Endodermal cell (in vitro differentiated cells): ENCODE results near the gene MYRIP. TPM values are rescaled to one million over a fixed set of nuclear protein-coding genes. Genes with fewer than 3 reads are reported as not detected.

Experiments used
- DNase-seq: peaks from one replicate; pipeline ENCODE4 v3.0.0-alpha.2; 2017
- H3K27ac ChIP-seq: 2 replicates; pipeline ENCODE4 v1.5.1; 2013; ENCODE audit warnings: mild to moderate bottlenecking, low read depth, low read length, moderate library complexity
- H3K27me3 ChIP-seq: 2 replicates; pipeline ENCODE4 v1.6.1; 2013; ENCODE audit warnings: mild to moderate bottlenecking, low read length, moderate library complexity; ENCODE audit not compliant: insufficient read depth, control insufficient read depth, poor library complexity, severe bottlenecking
- H3K36me3 ChIP-seq: 2 replicates; pipeline ENCODE4 v1.7.0; 2013; ENCODE audit warnings: mild to moderate bottlenecking, low read length, moderate library complexity; ENCODE audit not compliant: control insufficient read depth, insufficient read depth
- H3K4me1 ChIP-seq: one replicate; pipeline ENCODE4 v1.7.0; 2013; ENCODE audit warnings: low read length; ENCODE audit not compliant: control insufficient read depth, insufficient read depth
- H3K4me3 ChIP-seq: 2 replicates; pipeline ENCODE4 v1.5.1; 2013; ENCODE audit warnings: mild to moderate bottlenecking, low read length, moderate library complexity
- H3K9ac ChIP-seq: 2 replicates; pipeline ENCODE4 v1.6.1; 2013; ENCODE audit warnings: mild to moderate bottlenecking, low read length, moderate library complexity; ENCODE audit not compliant: poor library complexity, severe bottlenecking; ENCODE audit errors: extremely low read depth
- H3K9me3 ChIP-seq: 2 replicates; pipeline ENCODE4 v1.6.1; 2013; ENCODE audit warnings: mild to moderate bottlenecking, low read length, moderate library complexity; ENCODE audit not compliant: control insufficient read depth
- H3K27ac Mint-ChIP-seq: 2 replicates; pipeline ENCODE4 v1.8.0; 2020; ENCODE audit warnings: mixed read lengths
- H3K27me3 Mint-ChIP-seq: 2 replicates; pipeline ENCODE4 v1.8.0; 2021; ENCODE audit warnings: mild to moderate bottlenecking, mixed read lengths; ENCODE audit not compliant: insufficient read depth
- H3K36me3 Mint-ChIP-seq: 2 replicates; pipeline ENCODE4 v1.8.0; 2020; ENCODE audit warnings: low read depth, mixed read lengths
- H3K4me1 Mint-ChIP-seq: 2 replicates; pipeline ENCODE4 v1.8.0; 2020; ENCODE audit warnings: mixed read lengths
- H3K4me3 Mint-ChIP-seq: 2 replicates; pipeline ENCODE4 v1.8.0; 2020; ENCODE audit warnings: mild to moderate bottlenecking, moderate library complexity, mixed read lengths
- H3K9me3 Mint-ChIP-seq: 2 replicates; pipeline ENCODE4 v1.8.0; 2020; ENCODE audit warnings: mild to moderate bottlenecking, mixed read lengths
- WGBS, 2 experiments: methylation state at CpG; one replicate each; pipeline versions ENCODE4 v1.1.5 to v1.1.7; 2013; ENCODE audit warnings: missing lambda C conversion rate in 2 of 2, mixed read lengths in 1 of 2; ENCODE audit not compliant: insufficient coverage in 1 of 2, insufficient read length in 1 of 2; 5-methylcytosine and 5-hydroxymethylcytosine counted together
- total RNA-seq, 2 donors: library from RNA; stranded (reverse); fragmentation: NEBNext Ultra II Directional in 1 of 2; extraction: Animal tissue kit (Norgen Biotek cat#: 25700) in 1 of 2; gene quantifications; 2 replicates in 1 of 2; 3 replicates in 1 of 2; pipeline ENCODE4 v1.2.1, GENCODE V29; 2021
- TF ChIP-seq, protein P1 (sequence below): fragments of 200-600 bp; sonication (generic); conservative IDR thresholded peaks from 2 replicates; pipeline ENCODE4 v1.5.0; 2021; ENCODE audit warnings: antibody characterized with exemption, mild to moderate bottlenecking

The MYRIP gene
- total RNA-seq, 2 donors from 2014 or later = 4.3 to 4.6 TPM

DNA sequence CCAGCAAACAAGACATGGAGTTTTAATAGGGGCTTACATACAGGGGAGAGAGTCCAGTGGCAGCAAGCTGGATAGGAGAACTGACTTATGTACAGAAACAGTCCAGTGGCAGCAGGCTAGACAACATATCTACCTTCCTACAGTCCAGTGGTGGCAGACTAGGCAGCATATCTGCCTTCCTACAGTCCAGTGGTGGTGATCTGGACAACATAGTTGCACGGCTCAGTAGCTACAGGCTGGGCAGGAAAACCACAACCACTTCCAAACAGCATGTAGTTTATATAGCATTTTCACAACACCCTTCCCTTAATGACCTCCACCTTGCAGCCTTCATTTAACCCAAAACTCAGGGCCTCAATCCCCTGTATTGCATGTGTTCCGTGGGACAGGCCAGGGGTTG is 318.8 kb downstream of the MYRIP start:
- DNase-seq = no peak
- H3K4me1 Mint-ChIP-seq = no peaks in the 10 kb centered on the region
- H3K4me3 Mint-ChIP-seq = no peak overlapping the region
- no peaks in the 10 kb centered on the region for H3K27me3 Mint-ChIP-seq
- 84 to 100% methylated on average over 1 to 2 of the region's 2 CpGs for WGBS, 2 experiments
- H3K27ac Mint-ChIP-seq = no peak overlapping the region
- H3K4me1 ChIP-seq = no peaks in the 10 kb centered on the region
- peaks cover 8% of the 10 kb centered on the region for H3K9me3 Mint-ChIP-seq
- no peaks in the 10 kb centered on the region for H3K27me3 ChIP-seq
- no peak overlapping the region for H3K9ac ChIP-seq
- no peaks in the 10 kb centered on the region for H3K36me3 Mint-ChIP-seq
- no peak overlapping the region for H3K4me3 ChIP-seq
- no peak overlapping the region for H3K27ac ChIP-seq
- peaks cover 6% of the 10 kb centered on the region for H3K9me3 ChIP-seq
- H3K36me3 ChIP-seq = no peaks in the 10 kb centered on the region
- TF ChIP-seq, protein P1, sequence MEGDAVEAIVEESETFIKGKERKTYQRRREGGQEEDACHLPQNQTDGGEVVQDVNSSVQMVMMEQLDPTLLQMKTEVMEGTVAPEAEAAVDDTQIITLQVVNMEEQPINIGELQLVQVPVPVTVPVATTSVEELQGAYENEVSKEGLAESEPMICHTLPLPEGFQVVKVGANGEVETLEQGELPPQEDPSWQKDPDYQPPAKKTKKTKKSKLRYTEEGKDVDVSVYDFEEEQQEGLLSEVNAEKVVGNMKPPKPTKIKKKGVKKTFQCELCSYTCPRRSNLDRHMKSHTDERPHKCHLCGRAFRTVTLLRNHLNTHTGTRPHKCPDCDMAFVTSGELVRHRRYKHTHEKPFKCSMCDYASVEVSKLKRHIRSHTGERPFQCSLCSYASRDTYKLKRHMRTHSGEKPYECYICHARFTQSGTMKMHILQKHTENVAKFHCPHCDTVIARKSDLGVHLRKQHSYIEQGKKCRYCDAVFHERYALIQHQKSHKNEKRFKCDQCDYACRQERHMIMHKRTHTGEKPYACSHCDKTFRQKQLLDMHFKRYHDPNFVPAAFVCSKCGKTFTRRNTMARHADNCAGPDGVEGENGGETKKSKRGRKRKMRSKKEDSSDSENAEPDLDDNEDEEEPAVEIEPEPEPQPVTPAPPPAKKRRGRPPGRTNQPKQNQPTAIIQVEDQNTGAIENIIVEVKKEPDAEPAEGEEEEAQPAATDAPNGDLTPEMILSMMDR = no peak

DNA sequence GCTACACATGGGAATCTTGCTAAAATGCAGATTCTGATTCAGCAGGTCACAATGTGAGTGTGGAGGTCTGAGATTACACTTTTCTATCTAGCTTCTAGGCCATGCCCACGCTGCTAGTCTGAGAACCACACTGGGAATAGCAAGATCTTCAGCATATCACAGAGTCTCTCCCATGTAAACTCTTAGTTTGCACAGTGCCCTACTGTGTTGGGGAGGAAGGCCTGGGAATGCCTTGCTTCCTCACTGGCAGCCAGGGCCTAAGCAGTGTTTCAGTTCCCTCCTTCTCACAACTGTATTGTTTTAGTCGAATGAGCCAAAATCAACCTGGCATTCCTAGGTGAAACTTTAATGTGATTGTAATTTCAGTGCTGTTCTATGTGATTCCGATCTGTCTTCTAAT is 320.1 kb downstream of the MYRIP start:
- H3K4me1 Mint-ChIP-seq = no peaks in the 10 kb centered on the region
- Histone ChIP-seq H3K36me3 (no peaks in the 10 kb centered on the region), H3K27ac (no peak overlapping the region), H3K9ac (no peak overlapping the region), H3K4me1 (no peaks in the 10 kb centered on the region), H3K4me3 (no peak overlapping the region), H3K27me3 (no peaks in the 10 kb centered on the region), H3K9me3 (peaks cover 14% of the 10 kb centered on the region)
- TF ChIP-seq, protein P1 = no peak
- no peaks in the 10 kb centered on the region for H3K27me3 Mint-ChIP-seq
- no peak overlapping the region for H3K4me3 Mint-ChIP-seq
- peaks cover 22% of the 10 kb centered on the region for H3K9me3 Mint-ChIP-seq
- no peaks in the 10 kb centered on the region for H3K36me3 Mint-ChIP-seq
- no peak overlapping the region for H3K27ac Mint-ChIP-seq
- no peak for DNase-seq
- WGBS, 2 experiments = 92 to 100% methylated on average over 1 to 2 of the region's 3 CpGs

DNA sequence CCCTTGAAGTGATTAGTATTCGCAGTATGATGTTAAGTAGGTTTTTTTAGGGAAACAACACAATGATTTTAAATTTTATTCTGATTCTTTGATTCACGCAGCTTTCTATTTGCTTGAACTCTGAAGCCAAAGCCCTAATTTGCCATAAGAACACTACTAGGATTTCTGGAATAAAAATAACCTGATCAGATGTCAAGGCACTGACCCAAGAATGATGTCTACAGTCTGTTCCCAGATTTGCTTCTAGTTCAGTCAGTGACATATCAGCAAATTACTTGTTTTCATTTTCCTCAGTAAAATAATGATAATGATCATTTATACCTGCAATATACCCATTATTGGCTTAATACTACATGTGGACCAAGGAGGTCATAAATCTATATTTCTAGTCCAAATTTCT is 320.6 kb downstream of the MYRIP start:
- no peaks in the 10 kb centered on the region for H3K27me3 ChIP-seq
- Mint-ChIP-seq H3K4me1 (no peaks in the 10 kb centered on the region), H3K9me3 (peaks cover 26% of the 10 kb centered on the region), H3K4me3 (no peak overlapping the region), H3K27ac (no peak overlapping the region), H3K36me3 (no peaks in the 10 kb centered on the region), H3K27me3 (no peaks in the 10 kb centered on the region)
- no peak for DNase-seq
- H3K36me3 ChIP-seq = no peaks in the 10 kb centered on the region
- no peaks in the 10 kb centered on the region for H3K4me1 ChIP-seq
- TF ChIP-seq, protein P1 = no peak
- 97 to 100% methylated on average over 1 to 2 of the region's 2 CpGs for WGBS, 2 experiments
- H3K9ac ChIP-seq = no peak overlapping the region
- H3K9me3 ChIP-seq = peaks cover 14% of the 10 kb centered on the region
- H3K4me3 ChIP-seq = no peak overlapping the region
- H3K27ac ChIP-seq = no peak overlapping the region
